ENCODE results near the gene TRIM45.
"Not testable (repeated sequence)": the region's sequence is repeated elsewhere in the genome, so short reads cannot be mapped to it uniquely, and the experiment has no call there.

DNA sequence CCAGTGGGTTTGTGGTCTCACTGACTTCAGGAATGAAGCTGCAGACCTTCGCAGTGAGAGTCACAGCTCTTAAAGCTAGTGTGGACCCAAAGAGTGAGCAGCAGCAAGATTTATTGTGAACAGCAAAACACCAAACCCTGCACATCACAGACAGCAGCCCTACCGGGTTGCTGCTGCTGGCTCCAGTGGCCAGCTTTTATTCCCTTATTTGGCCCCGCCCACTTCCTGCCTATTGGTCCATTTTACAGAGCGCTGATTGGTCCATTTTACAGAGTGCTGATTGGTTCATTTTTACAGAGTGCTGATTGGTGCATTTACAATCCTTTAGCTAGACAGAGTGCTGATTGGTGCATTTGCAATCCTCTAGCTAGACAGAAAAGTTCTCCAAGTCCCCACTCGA is 29.8 kb upstream of the TRIM45 start:
- TF ChIP-seq RFX5 (IDR thresholded peaks at IDR 0.05; ENCODE audit: low read depth, low read length); CEBPB (IDR thresholded peaks at IDR 0.05; ENCODE audit: low read depth, low read length); MXI1 (IDR thresholded peaks at IDR 0.05; ENCODE audit: borderline replicate concordance, low read depth, low read length); POLR2A (IDR thresholded peaks at IDR 0.05; ENCODE audit: low read depth, low read length); RAD21 (IDR thresholded peaks at IDR 0.05; ENCODE audit: low read length); MAZ (IDR thresholded peaks at IDR 0.05; ENCODE audit: borderline replicate concordance, low read depth, low read length); MAFK (IDR thresholded peaks at IDR 0.05; ENCODE audit: low read depth, low read length); CHD1 (IDR thresholded peaks at IDR 0.05; ENCODE audit: low read depth, low read length); SMC3 (IDR thresholded peaks at IDR 0.05; ENCODE audit: low read depth, low read length): not testable (repeated sequence)
- TF ChIP-seq, protein P1, sequence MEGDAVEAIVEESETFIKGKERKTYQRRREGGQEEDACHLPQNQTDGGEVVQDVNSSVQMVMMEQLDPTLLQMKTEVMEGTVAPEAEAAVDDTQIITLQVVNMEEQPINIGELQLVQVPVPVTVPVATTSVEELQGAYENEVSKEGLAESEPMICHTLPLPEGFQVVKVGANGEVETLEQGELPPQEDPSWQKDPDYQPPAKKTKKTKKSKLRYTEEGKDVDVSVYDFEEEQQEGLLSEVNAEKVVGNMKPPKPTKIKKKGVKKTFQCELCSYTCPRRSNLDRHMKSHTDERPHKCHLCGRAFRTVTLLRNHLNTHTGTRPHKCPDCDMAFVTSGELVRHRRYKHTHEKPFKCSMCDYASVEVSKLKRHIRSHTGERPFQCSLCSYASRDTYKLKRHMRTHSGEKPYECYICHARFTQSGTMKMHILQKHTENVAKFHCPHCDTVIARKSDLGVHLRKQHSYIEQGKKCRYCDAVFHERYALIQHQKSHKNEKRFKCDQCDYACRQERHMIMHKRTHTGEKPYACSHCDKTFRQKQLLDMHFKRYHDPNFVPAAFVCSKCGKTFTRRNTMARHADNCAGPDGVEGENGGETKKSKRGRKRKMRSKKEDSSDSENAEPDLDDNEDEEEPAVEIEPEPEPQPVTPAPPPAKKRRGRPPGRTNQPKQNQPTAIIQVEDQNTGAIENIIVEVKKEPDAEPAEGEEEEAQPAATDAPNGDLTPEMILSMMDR (conservative IDR thresholded peaks at IDR 0.05; ENCODE audit: low read depth, low read length) = not testable (repeated sequence)

All from IMR-90 (cell line).